GM19023 (cell line): ENCODE data around the gene PPP2R5D.
"Not testable (repeated sequence)": the region's sequence is repeated elsewhere in the genome, so short reads cannot be mapped to it uniquely, and the experiment has no call there.

Experiments used
- ATAC-seq: cut with Tn5 transposase; IDR thresholded peaks from one replicate; pipeline ENCODE4 v1.9.1; 2021; ENCODE audit warnings: mild to moderate bottlenecking, moderate library complexity; ENCODE audit not compliant: unreplicated experiment

PPP2R5D gene

GRCh38 chr6:42984001-42984923 is at the start of gene PPP2R5D:
Gene PPP2R5D (plus strand): TSS chr6:42984570. CDS start chr6:42984678, 108 bp downstream.
- ATAC-seq: peak; percentile 94

GRCh38 chr6:42935322-42935721 is 49.0 kb upstream of the PPP2R5D start:
- ATAC-seq: no peak

- ATAC-seq: no peak
These were observed 48.0 kb upstream of the PPP2R5D start for GRCh38 chr6:42936398-42936797.

GRCh38 chr6:42937548-42938427 is 46.6 kb upstream of the PPP2R5D start:
- no peak for ATAC-seq

- ATAC-seq: no peak
These were observed 46.0 kb upstream of the PPP2R5D start for GRCh38 chr6:42938428-42938796.

GRCh38 chr6:42938987-42939809 is 45.2 kb upstream of the PPP2R5D start:
- ATAC-seq: no peak

GRCh38 chr6:42939810-42940167 is 44.6 kb upstream of the PPP2R5D start:
- no peak for ATAC-seq

GRCh38 chr6:42940493-42941045 is 43.8 kb upstream of the PPP2R5D start:
- no peak for ATAC-seq

- not testable (repeated sequence) for ATAC-seq
These were observed 43.0 kb upstream of the PPP2R5D start for GRCh38 chr6:42941356-42941755.

GRCh38 chr6:42942444-42942843 is 41.9 kb upstream of the PPP2R5D start:
- ATAC-seq: no peak

GRCh38 chr6:42947950-42948349 is 36.4 kb upstream of the PPP2R5D start:
- no peak for ATAC-seq

GRCh38 chr6:42952389-42952788 is 32.0 kb upstream of the PPP2R5D start:
- no peak for ATAC-seq

- not testable (repeated sequence) for ATAC-seq
These were observed 30.0 kb upstream of the PPP2R5D start for GRCh38 chr6:42954405-42954804.

GRCh38 chr6:42958125-42958524 is 26.2 kb upstream of the PPP2R5D start:
- ATAC-seq: no peak

GRCh38 chr6:42959917-42960242 is 24.5 kb upstream of the PPP2R5D start:
- no peak for ATAC-seq

GRCh38 chr6:42960243-42961019 is 23.9 kb upstream of the PPP2R5D start, which contains the start of gene GNMT:
Gene GNMT (plus strand): TSS chr6:42960754. CDS start chr6:42960768, 14 bp downstream.
- ATAC-seq: no peak

- no peak for ATAC-seq
These were observed 23.3 kb upstream of the PPP2R5D start for GRCh38 chr6:42961020-42961470.

- ATAC-seq: no peak
These were observed 22.3 kb upstream of the PPP2R5D start for GRCh38 chr6:42962096-42962495.

- no peak for ATAC-seq
These were observed 21.7 kb upstream of the PPP2R5D start for GRCh38 chr6:42962502-42963178.
